AG04449 (cell line): ENCODE data around the gene OS9.

Source experiments
- CTCF ChIA-PET: fragments of 350-600 bp; formaldehyde crosslinking; extraction: SDS; loops from one replicate; lab custom pipeline; 2021; ENCODE audit warnings: antibody characterized with exemption; lab: Yijun Ruan, JAX
- POLR2A ChIA-PET: fragments of 400-600, 350-600 bp; formaldehyde crosslinking; extraction: SDS; loops from one replicate; lab custom pipeline; 2020; ENCODE audit warnings: antibody characterized with exemption, inconsistent platforms; lab: Yijun Ruan, JAX
- DNase-seq: peaks from one replicate; pipeline ENCODE4 v3.0.0-alpha.2; 2010; ENCODE audit warnings: low read depth, low spot score
- H3K4me3 ChIP-seq: 2 replicates; pipeline ENCODE4 v1.5.1; 2011; ENCODE audit warnings: low read depth, mild to moderate bottlenecking, control low read depth, low read length
- CTCF ChIP-seq: IDR thresholded peaks from one replicate; pipeline ENCODE4 v1.5.1; 2011; ENCODE audit warnings: mild to moderate bottlenecking, moderate library complexity, low read length, control low read depth, inconsistent platforms; ENCODE audit not compliant: insufficient read depth; ENCODE audit errors: missing control alignments

The OS9 gene

DNA sequence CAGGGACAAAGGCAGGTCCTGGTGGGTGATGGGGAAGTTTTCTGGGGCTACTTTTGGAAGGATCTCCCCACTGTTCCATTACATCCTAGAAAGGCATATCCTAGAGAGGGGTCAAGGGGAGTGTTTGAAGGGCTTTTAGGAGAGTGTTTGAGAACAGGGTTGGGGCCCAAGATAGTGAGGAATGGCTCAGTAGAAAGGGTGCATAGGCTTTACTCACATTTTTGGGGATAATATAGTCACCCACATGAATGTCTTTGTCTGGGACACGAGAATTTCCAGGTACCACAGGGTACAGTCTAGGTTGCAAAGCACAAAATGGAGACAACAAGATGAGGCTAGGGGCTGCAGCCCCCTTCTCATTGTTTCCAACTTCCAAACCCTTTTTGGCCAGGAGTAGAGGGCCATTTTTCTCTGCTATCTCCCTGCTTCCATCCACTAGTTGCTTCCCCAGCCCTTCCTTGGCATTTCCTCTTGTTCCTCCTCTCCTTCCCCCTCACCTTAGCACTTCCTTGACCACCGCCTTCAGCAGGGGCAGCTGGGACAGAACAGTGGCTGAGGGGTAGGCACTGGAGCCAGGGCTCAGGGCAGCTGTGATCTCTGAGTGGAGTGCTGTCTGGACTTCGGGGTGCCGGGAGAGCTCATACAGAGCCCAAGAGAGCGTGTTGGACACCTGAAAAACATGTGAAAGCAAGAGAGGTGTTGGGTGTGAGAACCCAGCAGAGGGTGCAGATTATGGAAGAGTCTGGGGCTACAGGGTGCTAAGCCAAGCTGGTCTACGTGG is 70.1 kb downstream of the OS9 start:
- H3K4me3 ChIP-seq = no peak overlapping the region
- TF ChIP-seq CTCF = no peak
- ChIA-PET CTCF (interaction anchor here (0.9 to 5.4 kb wide), 11 partner anchors 8 to 180 kb away, joined by 3 to 44 read pairs (median 3); no protein-coding TSS in a partner anchor), POLR2A (no interaction called here)
- no peak for DNase-seq

- no peak for DNase-seq
- ChIA-PET POLR2A (no interaction called here), CTCF (interaction anchor here (0.6 to 5.4 kb wide), 10 partner anchors 8 to 142 kb away, joined by 3 to 44 read pairs (median 3); no protein-coding TSS in a partner anchor)
- H3K4me3 ChIP-seq = peak overlapping the region; percentile 46
- TF ChIP-seq CTCF = no peak
These were observed 70.7 kb downstream of the OS9 start for GRCh38 chr12:57764662-57765002.

DNA sequence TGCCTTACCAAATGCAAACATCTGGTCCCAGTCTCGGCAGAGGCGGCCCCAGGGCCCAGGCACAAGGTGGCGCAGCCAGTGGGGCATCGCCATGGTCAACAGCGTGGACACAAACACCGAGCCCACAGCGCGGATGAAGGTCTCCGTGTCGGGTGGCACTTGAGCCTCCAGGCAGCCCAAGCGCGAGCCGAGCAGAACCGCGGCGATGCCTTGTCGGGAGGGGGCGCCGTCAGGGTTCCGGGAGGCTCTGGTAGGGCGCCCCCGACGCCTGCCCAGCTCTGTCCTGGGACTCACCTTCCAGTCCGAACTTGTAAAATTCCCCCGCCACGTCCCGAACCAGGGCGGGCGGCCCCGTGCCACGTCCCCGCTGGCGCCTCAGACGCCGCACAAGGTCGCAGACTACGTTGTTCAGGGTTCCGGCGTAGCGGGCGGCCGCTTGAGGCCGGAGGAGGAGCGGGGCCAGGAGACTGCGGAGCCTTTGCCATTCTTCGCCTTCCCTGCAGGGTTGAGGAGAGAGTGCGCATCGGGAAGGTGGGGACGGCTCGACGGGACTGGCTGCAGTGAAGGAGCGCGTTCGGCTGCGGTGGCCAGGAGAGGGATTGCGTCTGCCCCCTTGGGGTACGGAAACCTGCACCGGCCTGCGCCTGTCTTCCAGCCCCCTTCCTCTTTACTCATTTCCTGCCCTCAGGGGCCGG is 71.2 kb downstream of the OS9 start:
- peak; percentile 57 for TF ChIP-seq CTCF
- H3K4me3 ChIP-seq = peak overlapping the region; percentile 46
- CTCF ChIA-PET = interaction anchor here (0.6 to 5.4 kb wide), 11 partner anchors 9 to 141 kb away, joined by 3 to 44 read pairs (median 3); no protein-coding TSS in a partner anchor
- no peak for DNase-seq
- POLR2A ChIA-PET = no interaction called here

DNA sequence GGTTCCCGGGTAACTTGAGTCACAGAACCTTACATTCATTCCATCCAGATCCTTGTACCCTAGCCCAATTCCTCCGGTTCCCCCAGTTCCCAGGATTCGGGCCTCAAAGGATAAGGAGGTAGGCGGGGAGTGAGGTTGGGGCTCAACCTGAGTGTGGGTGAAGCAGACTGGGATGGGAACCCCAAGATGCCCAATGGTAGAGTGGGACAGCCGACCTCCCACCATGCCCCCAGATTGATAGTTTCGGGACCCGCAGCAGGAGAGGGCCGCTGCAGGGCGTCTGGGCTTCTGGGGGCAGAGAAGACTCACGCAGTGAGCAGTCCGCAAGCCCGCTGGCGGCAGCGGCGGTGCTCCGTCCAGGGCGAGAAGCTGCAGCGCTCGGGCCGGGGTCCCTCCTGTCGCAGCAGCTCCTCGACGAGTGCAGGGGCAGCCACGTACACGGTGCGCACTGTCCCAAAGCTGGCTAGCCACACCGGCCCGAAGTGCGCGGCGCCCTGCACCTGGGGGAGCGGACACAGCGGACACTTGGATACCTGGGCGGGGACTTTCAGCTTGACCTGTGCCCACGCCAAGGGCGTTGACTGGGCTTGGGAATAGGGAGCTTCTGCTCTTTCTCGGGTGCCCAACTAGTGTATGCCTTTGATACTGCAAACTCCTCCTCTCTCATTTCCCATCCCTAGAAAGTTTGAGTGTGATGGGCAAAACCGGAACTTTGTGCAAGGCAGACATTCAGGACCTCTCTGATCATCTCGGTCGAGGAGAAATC is 71.9 kb downstream of the OS9 start:
- ChIA-PET POLR2A (interaction anchor here (0.7 kb wide), 1 partner anchor 137 kb away, joined by 3 read pairs; no protein-coding TSS in a partner anchor), CTCF (interaction anchor here (0.9 to 5.4 kb wide), 5 partner anchors 10 to 183 kb away, joined by 3 to 44 read pairs (median 4); partner anchors contain the start of gene TSFM)
- DNase-seq = no peak

More for the DNA sequence above, 71.9 kb downstream of the OS9 start:
- no peak for TF ChIP-seq CTCF
- peak overlapping the region; percentile 40 for H3K4me3 ChIP-seq
